GM18511 (cell line): ENCODE data around the gene PLPPR1.
"Not testable (repeated sequence)": the region's sequence is repeated elsewhere in the genome, so short reads cannot be mapped to it uniquely, and the experiment has no call there.

Source experiments
- ATAC-seq: cut with Tn5 transposase; IDR thresholded peaks from one replicate; pipeline ENCODE4 v1.9.1; 2021; ENCODE audit warnings: mild to moderate bottlenecking, moderate library complexity; ENCODE audit not compliant: unreplicated experiment

The PLPPR1 gene

GRCh38 chr9:101271102-101271501, 242.6 kb downstream of the PLPPR1 start:
- no peak for ATAC-seq

GRCh38 chr9:101274971-101275768, 246.6 kb downstream of the PLPPR1 start:
- no peak for ATAC-seq

GRCh38 chr9:101275769-101276250, 247.3 kb downstream of the PLPPR1 start:
- ATAC-seq = no peak

GRCh38 chr9:101291043-101291442, 262.5 kb downstream of the PLPPR1 start:
- not testable (repeated sequence) for ATAC-seq

GRCh38 chr9:101299901-101300300, 271.4 kb downstream of the PLPPR1 start:
- no peak for ATAC-seq

GRCh38 chr9:101307051-101307450, 278.5 kb downstream of the PLPPR1 start:
- no peak for ATAC-seq

- ATAC-seq = no peak
Measured at GRCh38 chr9:101307524-101308213, 279.1 kb downstream of the PLPPR1 start.

GRCh38 chr9:101309139-101309538, 280.6 kb downstream of the PLPPR1 start:
- ATAC-seq = no peak

- no peak for ATAC-seq
Measured at GRCh38 chr9:101311191-101311590, 282.7 kb downstream of the PLPPR1 start.

GRCh38 chr9:101311758-101312420, 283.4 kb downstream of the PLPPR1 start:
- peak; percentile 95 for ATAC-seq

GRCh38 chr9:101312661-101313060, 284.1 kb downstream of the PLPPR1 start:
- no peak for ATAC-seq

- no peak for ATAC-seq
Measured at GRCh38 chr9:101315112-101315450, 286.6 kb downstream of the PLPPR1 start.

- no peak for ATAC-seq
Measured at GRCh38 chr9:101317735-101318134, 289.2 kb downstream of the PLPPR1 start.

GRCh38 chr9:101323129-101323528, 294.6 kb downstream of the PLPPR1 start:
- no peak for ATAC-seq

GRCh38 chr9:101324245-101324804, 295.8 kb downstream of the PLPPR1 start:
- no peak for ATAC-seq

GRCh38 chr9:101325053-101325452, 296.5 kb downstream of the PLPPR1 start:
- ATAC-seq = no peak

- no peak for ATAC-seq
Measured at GRCh38 chr9:101326035-101326434, 297.5 kb downstream of the PLPPR1 start.

GRCh38 chr9:101326501-101326900, 298.0 kb downstream of the PLPPR1 start:
- no peak for ATAC-seq

- ATAC-seq = not testable (repeated sequence)
Measured at GRCh38 chr9:101327422-101327909, 298.9 kb downstream of the PLPPR1 start.

- no peak for ATAC-seq
Measured at GRCh38 chr9:101332362-101332761, 303.8 kb downstream of the PLPPR1 start.

- no peak for ATAC-seq
Measured at GRCh38 chr9:101333490-101333889, 305.0 kb downstream of the PLPPR1 start.
